Keratinocyte (primary cell): ENCODE results near the gene AP3M1. TPM values are rescaled to one million over a fixed set of nuclear protein-coding genes. Genes with fewer than 3 reads are reported as not detected.

Source experiments
- DNase-seq: peaks from one replicate; pipeline ENCODE4 v3.0.0-alpha.2; 2011; ENCODE audit warnings: low read depth, missing footprints, low spot score
- FAIRE-seq: peaks from 2 replicates; lab custom pipeline; 2011; peaks lifted over from hg19 to GRCh38; lab: Jason Lieb, UNC
- H2AFZ ChIP-seq: 2 replicates; pipeline ENCODE4 v1.6.0; 2012; ENCODE audit warnings: low read length, control low read depth, inconsistent platforms; ENCODE audit not compliant: control insufficient read depth
- H3K27ac ChIP-seq: 2 replicates; pipeline ENCODE4 v1.5.1; 2011; ENCODE audit warnings: low read length; ENCODE audit not compliant: control insufficient read depth, insufficient read depth
- H3K27me3 ChIP-seq: 3 replicates; pipeline ENCODE4 v1.6.0; 2011; ENCODE audit warnings: low read length; ENCODE audit not compliant: control insufficient read depth, insufficient read depth; ENCODE audit errors: extremely low read depth
- H3K36me3 ChIP-seq, 2 experiments: 2 replicates in 1 of 2; 3 replicates in 1 of 2; pipeline ENCODE4 v1.5.1; 2011; ENCODE audit warnings: low read length in 2 of 2, mild to moderate bottlenecking in 1 of 2; ENCODE audit not compliant: control insufficient read depth in 2 of 2, insufficient read depth in 2 of 2; ENCODE audit errors: extremely low read depth in 1 of 2
- H3K4me1 ChIP-seq: 3 replicates; pipeline ENCODE4 v1.5.1; 2011; ENCODE audit warnings: low read length; ENCODE audit not compliant: control insufficient read depth, insufficient read depth; ENCODE audit errors: extremely low read depth
- H3K4me2 ChIP-seq: 3 replicates; pipeline ENCODE4 v1.6.0; 2011; ENCODE audit warnings: low read depth, low read length; ENCODE audit not compliant: control insufficient read depth, insufficient read depth; ENCODE audit errors: extremely low read depth
- H3K4me3 ChIP-seq, 3 experiments: fragments of 200-600 bp in 1 of 3; sonication (generic) in 1 of 3; 2 replicates in 2 of 3; 3 replicates in 1 of 3; pipeline ENCODE4 v1.5.1; 2011 to 2016; ENCODE audit warnings: low read length in 3 of 3, mild to moderate bottlenecking in 3 of 3, control low read depth in 2 of 3, inconsistent platforms in 1 of 3, low read depth in 1 of 3, mixed read lengths in 1 of 3, mixed run types in 1 of 3, moderate library complexity in 1 of 3; ENCODE audit not compliant: control insufficient read depth in 2 of 3, insufficient read depth in 2 of 3; ENCODE audit errors: extremely low read depth in 1 of 3
- H3K79me2 ChIP-seq: 2 replicates; pipeline ENCODE4 v1.6.0; 2012; ENCODE audit warnings: low read length; ENCODE audit not compliant: control insufficient read depth, insufficient read depth
- H3K9ac ChIP-seq: 3 replicates; pipeline ENCODE4 v1.6.0; 2011; ENCODE audit warnings: low read length; ENCODE audit not compliant: control insufficient read depth, insufficient read depth; ENCODE audit errors: extremely low read depth
- H3K9me1 ChIP-seq: 3 replicates; pipeline ENCODE4 v1.6.0; 2011; ENCODE audit warnings: low read length; ENCODE audit not compliant: control insufficient read depth, insufficient read depth; ENCODE audit errors: extremely low read depth
- H3K9me3 ChIP-seq: 2 replicates; pipeline ENCODE4 v1.5.1; 2012; ENCODE audit warnings: low read depth, low read length; ENCODE audit not compliant: control insufficient read depth
- H4K20me1 ChIP-seq: 3 replicates; pipeline ENCODE4 v1.6.0; 2011; ENCODE audit warnings: low read length; ENCODE audit not compliant: control insufficient read depth, insufficient read depth; ENCODE audit errors: extremely low read depth
- CTCF ChIP-seq, 3 experiments: IDR thresholded peaks in 1 of 3; conservative IDR thresholded peaks in 1 of 3; optimal IDR thresholded peaks in 1 of 3; 2 replicates in 2 of 3; 3 replicates in 1 of 3; pipeline versions ENCODE3 to v1.5.1; 2011; ENCODE audit warnings: low read length in 3 of 3, mild to moderate bottlenecking in 3 of 3, moderate library complexity in 2 of 3, control low read depth in 1 of 3, inconsistent platforms in 1 of 3; ENCODE audit not compliant: insufficient read depth in 2 of 3; ENCODE audit errors: extremely low read depth in 1 of 3
- EZH2 ChIP-seq: IDR thresholded peaks from one replicate; pipeline ENCODE4 v1.6.1; 2012; ENCODE audit warnings: inconsistent platforms, mild to moderate bottlenecking, low read length, moderate library complexity
- dilution Hi-C: fragments of 300-500 bp; cut with MboI; formaldehyde crosslinking; loops from one replicate; pipeline ENCODE4 v1.7.0; 2020; ENCODE audit warnings: low sequenced_read_pairs; ENCODE audit not compliant: extremely low pct_ligation_motif_present
- polyA plus RNA-seq, 5 experiments: library from polyadenylated mRNA; depleted of rRNA in 3 of 5; stranded (reverse) in 3 of 5; stranded (forward) in 1 of 5; unstranded in 1 of 5; fragments of >200 nt; gene quantifications; 1 replicate in 1 of 5; 2 replicates in 3 of 5; 3 replicates in 1 of 5; pipeline versions ENCODE4 v1.2.1 to v1.2.3, GENCODE V29; 2011 to 2012; ENCODE audit warnings: missing spikeins in 2 of 5, low read depth in 1 of 5, low replicate concordance in 1 of 5

The AP3M1 gene
- polyA plus RNA-seq, 1 donor (not counting 4 experiments of a cell fraction or from before 2014, with no cell fraction given): 53.5 TPM

- Histone ChIP-seq H3K4me3 (no peak overlapping the region), H3K27ac (no peak overlapping the region), H3K9me1 (no peaks in the 10 kb centered on the region), H2AFZ (no peak overlapping the region), H3K9ac (no peak overlapping the region), H3K4me1 (peaks cover 12% of the 10 kb centered on the region), H3K9me3 (no peaks in the 10 kb centered on the region), H3K4me2 (no peak overlapping the region), H4K20me1 (peaks cover 4% of the 10 kb centered on the region), H3K36me3 (peaks cover 30 to 52% of the 10 kb centered on the region in 2 experiments), H3K27me3 (no peaks in the 10 kb centered on the region), H3K79me2 (no peaks in the 10 kb centered on the region)
- dilution Hi-C loops: no loop called here
- DNase-seq (no peak), FAIRE-seq (no peak)
- no peak for TF ChIP-seq CTCF (optimal IDR thresholded peaks at IDR 0.05 in 1 of 3, IDR thresholded peaks at IDR 0.05 in 1 of 3, conservative IDR thresholded peaks at IDR 0.05 in 1 of 3; ENCODE audit: extremely low read depth in 1 of 3, insufficient read depth in 2 of 3, low read length in 3 of 3)
- TF ChIP-seq EZH2: no peak
Measured at GRCh38 chr10:74096777-74097176, 53.9 kb downstream of the AP3M1 start.

GRCh38 chr10:74094231-74094630, 56.4 kb downstream of the AP3M1 start:
- Histone ChIP-seq H3K9ac (no peak overlapping the region), H4K20me1 (peaks cover 4% of the 10 kb centered on the region), H3K4me3 (no peak overlapping the region), H3K79me2 (no peaks in the 10 kb centered on the region), H3K4me1 (peaks cover under 1% of the 10 kb centered on the region), H3K9me1 (no peaks in the 10 kb centered on the region), H2AFZ (no peak overlapping the region), H3K9me3 (no peaks in the 10 kb centered on the region), H3K27ac (no peak overlapping the region), H3K4me2 (no peak overlapping the region), H3K27me3 (no peaks in the 10 kb centered on the region), H3K36me3 (peaks cover 25 to 50% of the 10 kb centered on the region in 2 experiments)
- dilution Hi-C loops: no loop called here
- FAIRE-seq (no peak), DNase-seq (no peak)
- no peak for TF ChIP-seq CTCF (optimal IDR thresholded peaks at IDR 0.05 in 1 of 3, IDR thresholded peaks at IDR 0.05 in 1 of 3, conservative IDR thresholded peaks at IDR 0.05 in 1 of 3; ENCODE audit: extremely low read depth in 1 of 3, insufficient read depth in 2 of 3, low read length in 3 of 3)
- TF ChIP-seq EZH2: no peak
